BJ (cell line): ENCODE data around the gene SLC44A5. TPM values are rescaled to one million over a fixed set of nuclear protein-coding genes. Genes with fewer than 3 reads are reported as not detected.

Experiments used
- CTCF ChIA-PET: fragments of 350-600 bp; formaldehyde crosslinking; extraction: SDS; loops from one replicate; lab custom pipeline; 2021; ENCODE audit warnings: antibody characterized with exemption, inconsistent platforms; lab: Yijun Ruan, JAX
- POLR2A ChIA-PET: fragments of 300-600 bp; sonication (Branson Sonifier 250); formaldehyde crosslinking; extraction: SDS; loops from one replicate; lab custom pipeline; 2021; ENCODE audit warnings: antibody characterized with exemption; lab: Charles Lee
- DNase-seq: peaks from one replicate; pipeline ENCODE4 v3.0.0-alpha.2; 2011; ENCODE audit warnings: low read depth
- H3K27me3 ChIP-seq: 2 replicates; pipeline ENCODE4 v1.6.0; 2011; ENCODE audit warnings: low read length; ENCODE audit not compliant: control insufficient read depth, insufficient read depth
- H3K36me3 ChIP-seq: 2 replicates; pipeline ENCODE4 v1.5.1; 2011; ENCODE audit warnings: low read length; ENCODE audit not compliant: control insufficient read depth, insufficient read depth
- H3K4me3 ChIP-seq: 2 replicates; pipeline ENCODE4 v1.5.1; 2011; ENCODE audit warnings: low read depth, mild to moderate bottlenecking, control low read depth, low read length
- polyA plus RNA-seq: library from polyadenylated mRNA; depleted of rRNA; stranded (reverse); fragments of >200 nt; gene quantifications from 2 replicates; pipeline ENCODE4 v1.2.3, GENCODE V29; 2011
- TF ChIP-seq, protein P1 (sequence below): IDR thresholded peaks from 2 replicates; pipeline ENCODE4 v1.5.1; 2011; ENCODE audit warnings: low read depth, mild to moderate bottlenecking, control low read depth, inconsistent platforms, low read length, moderate library complexity; ENCODE audit not compliant: insufficient read depth

The SLC44A5 gene
- polyA plus RNA-seq, 1 experiment, result 0.07 TPM

DNA sequence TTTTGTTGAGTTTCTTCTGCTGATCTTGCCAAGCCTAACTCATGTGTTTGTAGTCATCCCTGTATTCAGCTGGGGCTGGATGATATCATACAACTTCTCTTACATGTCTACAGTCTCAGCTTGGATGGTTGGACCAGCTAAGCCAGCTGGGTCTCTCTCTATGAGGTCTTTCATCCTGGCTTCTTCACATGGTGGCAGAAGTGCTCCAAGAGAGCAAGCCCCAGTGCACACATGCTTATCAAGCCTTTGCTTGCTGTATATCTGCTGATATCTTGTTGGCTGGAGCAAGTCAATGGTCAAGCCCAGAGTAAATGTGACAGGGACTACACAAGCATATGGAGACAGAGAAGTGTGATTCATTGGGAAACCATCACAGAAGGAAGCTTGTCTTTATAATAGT is 29.2 kb upstream of the SLC44A5 start:
- Histone ChIP-seq H3K4me3 (no peak overlapping the region), H3K27me3 (no peaks in the 10 kb centered on the region), H3K36me3 (no peaks in the 10 kb centered on the region)
- no peak for DNase-seq
- ChIA-PET CTCF (no interaction called here), POLR2A (no interaction called here)
- TF ChIP-seq, protein P1, sequence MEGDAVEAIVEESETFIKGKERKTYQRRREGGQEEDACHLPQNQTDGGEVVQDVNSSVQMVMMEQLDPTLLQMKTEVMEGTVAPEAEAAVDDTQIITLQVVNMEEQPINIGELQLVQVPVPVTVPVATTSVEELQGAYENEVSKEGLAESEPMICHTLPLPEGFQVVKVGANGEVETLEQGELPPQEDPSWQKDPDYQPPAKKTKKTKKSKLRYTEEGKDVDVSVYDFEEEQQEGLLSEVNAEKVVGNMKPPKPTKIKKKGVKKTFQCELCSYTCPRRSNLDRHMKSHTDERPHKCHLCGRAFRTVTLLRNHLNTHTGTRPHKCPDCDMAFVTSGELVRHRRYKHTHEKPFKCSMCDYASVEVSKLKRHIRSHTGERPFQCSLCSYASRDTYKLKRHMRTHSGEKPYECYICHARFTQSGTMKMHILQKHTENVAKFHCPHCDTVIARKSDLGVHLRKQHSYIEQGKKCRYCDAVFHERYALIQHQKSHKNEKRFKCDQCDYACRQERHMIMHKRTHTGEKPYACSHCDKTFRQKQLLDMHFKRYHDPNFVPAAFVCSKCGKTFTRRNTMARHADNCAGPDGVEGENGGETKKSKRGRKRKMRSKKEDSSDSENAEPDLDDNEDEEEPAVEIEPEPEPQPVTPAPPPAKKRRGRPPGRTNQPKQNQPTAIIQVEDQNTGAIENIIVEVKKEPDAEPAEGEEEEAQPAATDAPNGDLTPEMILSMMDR, result no peak

DNA sequence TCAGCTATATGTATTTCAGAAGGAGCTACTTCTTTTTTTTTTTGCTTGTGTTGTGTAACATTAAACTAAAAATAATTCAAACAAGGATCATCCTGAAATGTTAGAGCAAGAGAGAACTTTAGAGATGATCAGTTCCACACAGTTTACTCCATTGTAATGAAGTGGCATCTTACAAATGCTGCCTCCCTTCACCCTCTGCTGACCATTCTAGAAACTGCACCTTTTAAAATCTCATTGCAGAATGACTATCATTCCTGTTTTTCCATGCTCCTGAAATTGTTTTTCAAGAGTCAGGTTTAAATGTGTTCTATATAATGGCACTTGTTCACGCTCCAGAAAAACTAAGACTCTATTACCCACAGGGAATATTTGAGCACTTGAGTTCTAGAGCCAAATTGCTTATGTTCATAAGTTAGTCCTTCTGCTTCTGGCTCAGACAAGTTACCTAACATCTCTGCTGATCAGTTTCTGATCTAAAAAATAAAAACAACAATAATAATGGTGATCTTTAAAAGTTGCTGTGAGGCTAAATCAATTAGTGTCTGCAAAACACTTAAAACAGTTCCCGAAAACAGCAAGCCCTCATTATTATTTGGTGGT is 21.5 kb upstream of the SLC44A5 start:
- POLR2A ChIA-PET, result no interaction called here
- no peak for DNase-seq
- CTCF ChIA-PET, result interaction anchor here (0.6 to 2.3 kb wide), 9 partner anchors 9 to 375 kb away, joined by 3 to 8 read pairs (median 4); no protein-coding TSS in a partner anchor

DNA sequence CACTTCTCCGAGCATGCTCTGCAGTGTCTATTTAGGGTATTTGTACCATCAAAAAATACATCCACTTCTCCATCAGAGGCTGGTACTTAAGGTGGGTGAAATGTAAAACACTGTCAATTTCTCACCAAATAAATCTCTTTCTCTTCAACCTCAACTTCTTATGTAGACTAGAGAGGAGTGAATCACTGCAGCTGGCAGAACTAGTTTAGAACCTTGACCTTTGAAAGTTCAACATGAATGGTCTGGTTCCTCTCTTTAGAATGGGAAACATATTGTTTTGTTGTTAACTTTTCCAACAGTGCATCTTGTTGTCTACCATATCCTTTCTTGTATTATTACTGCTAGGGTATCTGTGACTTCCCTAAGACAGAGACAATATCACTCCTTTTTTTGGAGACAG is 20.1 kb upstream of the SLC44A5 start:
- ChIA-PET CTCF (interaction anchor here (1.5 kb wide), 1 partner anchor 14 kb away, joined by 4 read pairs; no protein-coding TSS in a partner anchor), POLR2A (no interaction called here)
- H3K36me3 ChIP-seq, result no peaks in the 10 kb centered on the region
- no peak for DNase-seq
- TF ChIP-seq, protein P1, result no peak
- no peak overlapping the region for H3K4me3 ChIP-seq
- H3K27me3 ChIP-seq, result no peaks in the 10 kb centered on the region

More for the DNA sequence above, 21.5 kb upstream of the SLC44A5 start:
- Histone ChIP-seq H3K36me3 (no peaks in the 10 kb centered on the region), H3K4me3 (no peak overlapping the region), H3K27me3 (no peaks in the 10 kb centered on the region)
- TF ChIP-seq, protein P1, result peak; percentile 77

DNA sequence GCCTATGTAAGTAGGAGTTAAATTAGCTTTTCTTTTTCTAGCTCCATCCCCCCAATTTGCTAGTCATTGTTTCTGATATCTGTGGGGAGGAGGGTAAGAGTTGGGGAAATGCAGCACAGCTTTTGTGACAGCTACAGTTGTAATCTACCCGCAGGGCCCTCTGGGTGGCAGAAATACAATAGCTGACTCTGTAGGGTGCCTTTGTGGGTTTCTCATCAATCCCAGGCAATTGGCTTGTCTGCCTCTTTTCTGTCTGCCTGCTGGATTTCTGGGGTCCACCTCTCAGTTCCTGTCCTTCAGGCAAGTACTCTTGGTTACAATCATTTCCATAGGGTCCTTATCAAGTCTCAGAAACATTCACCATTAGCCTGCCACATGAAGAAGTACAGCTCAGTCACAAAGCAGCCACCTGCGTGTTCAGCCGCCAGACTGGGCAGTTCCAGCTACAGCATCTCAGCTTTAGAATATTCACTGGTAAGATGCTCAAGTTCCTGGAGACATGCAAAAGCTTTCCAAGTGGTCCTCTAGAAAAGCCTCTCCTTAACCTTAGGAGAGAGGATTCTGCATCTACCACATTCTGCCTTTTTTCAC is 19.2 kb upstream of the SLC44A5 start:
- CTCF ChIA-PET, result interaction anchor here (1.3 to 1.5 kb wide), 2 partner anchors 13 to 397 kb away, joined by 3 to 4 read pairs; no protein-coding TSS in a partner anchor
- Histone ChIP-seq H3K27me3 (no peaks in the 10 kb centered on the region), H3K4me3 (no peak overlapping the region), H3K36me3 (no peaks in the 10 kb centered on the region)
- no peak for DNase-seq
- TF ChIP-seq, protein P1, result no peak
- POLR2A ChIA-PET, result no interaction called here

DNA sequence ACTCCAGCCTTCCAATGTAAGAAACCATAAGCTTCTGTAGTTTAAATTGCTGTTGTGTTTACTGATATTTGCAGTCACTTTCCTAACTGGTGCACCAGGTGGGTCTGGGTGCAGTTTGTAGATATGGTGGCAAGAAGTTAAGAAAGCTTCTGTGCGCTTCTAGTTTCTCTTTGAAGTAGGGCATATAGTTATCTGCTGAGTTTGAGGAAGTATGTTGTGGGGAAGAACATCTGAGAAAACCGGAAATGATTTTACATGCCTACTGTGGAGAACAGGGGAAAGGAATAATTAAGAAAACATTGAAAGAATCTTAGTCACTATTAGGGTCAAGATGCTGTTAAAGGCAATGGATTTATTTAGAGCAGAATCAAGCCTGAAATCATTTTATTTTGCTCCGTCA is 14.9 kb upstream of the SLC44A5 start:
- POLR2A ChIA-PET, result no interaction called here
- Histone ChIP-seq H3K27me3 (no peaks in the 10 kb centered on the region), H3K36me3 (no peaks in the 10 kb centered on the region), H3K4me3 (no peak overlapping the region)
- DNase-seq, result no peak
- TF ChIP-seq, protein P1, result no peak
- CTCF ChIA-PET, result interaction anchor here (0.9 kb wide), 1 partner anchor 86 kb away, joined by 3 read pairs; no protein-coding TSS in a partner anchor
